Activated naive CD4-positive, alpha-beta T cell treated with Interleukin-2 at 50 U/mL for 16 hours (primary cell): ENCODE data around the gene PIERCE2.
A peak's percentile ranks its signal among the peaks of the same experiment; 100 is the strongest.
"Not testable (repeated sequence)": the region's sequence is repeated elsewhere in the genome, so short reads cannot be mapped to it uniquely, and the experiment has no call there.

Source experiments
- DNase-seq: peaks from one replicate; pipeline ENCODE4 v3.0.0-alpha.2; 2020

Gene PIERCE2, protein sequence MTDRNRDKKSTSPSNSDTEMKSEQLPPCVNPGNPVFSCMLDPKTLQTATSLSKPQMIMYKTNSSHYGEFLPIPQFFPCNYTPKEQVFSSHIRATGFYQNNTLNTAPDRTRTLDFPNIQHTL

GRCh38 chr15:55408012-55408928, at the start of gene PIERCE2, which contains the start of gene CCPG1:
PIERCE2 (plus strand) TSS chr15:55408495; CDS start chr15:55408769, 274 bp downstream.
CCPG1 (minus strand) TSS chr15:55408359; CDS start chr15:55389424, 18,935 bp downstream.
- DNase-seq, result peak; percentile 89

GRCh38 chr15:55360256-55360655, 48.0 kb upstream of the PIERCE2 start:
- DNase-seq, result no peak

GRCh38 chr15:55361048-55361447, 47.2 kb upstream of the PIERCE2 start:
- DNase-seq, result no peak

GRCh38 chr15:55362641-55363040, 45.7 kb upstream of the PIERCE2 start:
- DNase-seq, result no peak

- DNase-seq, result no peak
These were observed 41.3 kb upstream of the PIERCE2 start for GRCh38 chr15:55366981-55367380.

DNA sequence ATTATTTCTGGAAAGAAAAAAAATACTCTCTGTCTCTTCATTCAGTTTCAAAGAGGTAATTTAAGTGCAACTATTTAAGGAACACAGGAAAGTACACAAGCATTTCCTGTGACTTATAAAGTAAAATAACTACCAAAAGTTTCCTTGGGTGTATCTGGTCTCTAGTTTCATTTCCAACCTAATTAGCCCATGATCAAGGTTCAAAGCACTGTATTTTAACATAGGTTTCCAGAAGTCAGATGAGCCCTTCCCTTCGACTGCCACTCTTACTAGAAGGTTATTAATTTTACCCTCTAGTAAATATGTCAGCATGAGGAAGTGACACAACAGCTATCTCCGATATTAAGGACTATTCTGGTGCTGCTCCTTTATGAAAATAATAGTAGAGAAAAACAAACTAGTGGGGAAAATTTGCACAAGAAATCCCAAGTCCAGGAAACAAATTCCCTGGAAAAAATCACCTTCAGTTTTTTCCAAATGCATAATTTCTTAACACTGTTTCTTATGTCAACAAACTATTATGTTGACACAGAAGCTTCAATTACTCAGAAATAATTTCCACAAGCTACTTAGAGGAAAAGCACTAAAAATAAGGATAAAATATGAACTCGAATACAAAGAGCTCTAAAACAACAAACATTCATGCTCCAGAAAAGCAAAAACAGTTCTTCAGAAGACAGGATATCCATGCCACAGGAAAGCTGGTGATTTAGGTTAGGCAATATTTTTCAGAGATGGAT, 35.4 kb upstream of the PIERCE2 start:
- no peak for DNase-seq

- no peak for DNase-seq
These were observed 29.2 kb upstream of the PIERCE2 start for GRCh38 chr15:55379095-55379494.

GRCh38 chr15:55381595-55381994, 26.7 kb upstream of the PIERCE2 start:
- no peak for DNase-seq

DNA sequence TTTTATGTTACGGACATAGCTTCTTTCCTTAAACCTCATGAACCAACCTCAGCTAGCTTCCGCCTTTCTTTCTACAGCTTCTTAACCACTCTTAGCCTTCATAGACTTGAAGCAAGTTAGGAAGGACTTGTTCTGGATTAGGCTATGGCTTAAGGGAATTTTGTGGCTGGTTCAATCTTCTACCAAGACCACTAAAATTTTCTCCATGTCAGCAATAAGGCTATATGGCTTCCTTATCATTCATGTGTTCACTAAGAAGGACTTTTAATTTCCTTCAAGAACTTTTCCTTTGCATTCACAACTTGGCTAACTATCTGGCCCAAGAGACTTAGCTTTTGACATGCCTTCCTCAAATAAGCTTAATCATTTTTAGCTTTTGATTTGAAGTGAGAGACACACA, 24.6 kb upstream of the PIERCE2 start:
- no peak for DNase-seq

DNA sequence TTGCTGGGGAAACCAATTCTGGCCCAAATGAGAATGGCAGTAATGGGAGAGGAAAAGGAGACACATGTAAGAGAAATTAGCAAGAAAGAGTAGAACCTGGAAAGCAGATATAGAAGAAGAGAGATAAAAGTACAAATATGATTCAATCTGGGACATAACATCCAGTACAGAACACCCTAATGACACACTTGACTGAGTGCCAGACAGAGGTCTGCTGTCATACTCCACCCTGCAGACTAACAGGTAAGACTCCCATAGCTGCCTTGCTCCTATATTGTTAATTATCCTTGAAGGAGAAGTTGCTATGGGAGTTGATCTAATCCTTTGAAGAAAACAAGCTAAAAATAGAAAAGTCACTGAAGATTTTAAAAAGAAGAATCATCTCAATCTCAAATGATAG, 21.3 kb upstream of the PIERCE2 start:
- no peak for DNase-seq

DNA sequence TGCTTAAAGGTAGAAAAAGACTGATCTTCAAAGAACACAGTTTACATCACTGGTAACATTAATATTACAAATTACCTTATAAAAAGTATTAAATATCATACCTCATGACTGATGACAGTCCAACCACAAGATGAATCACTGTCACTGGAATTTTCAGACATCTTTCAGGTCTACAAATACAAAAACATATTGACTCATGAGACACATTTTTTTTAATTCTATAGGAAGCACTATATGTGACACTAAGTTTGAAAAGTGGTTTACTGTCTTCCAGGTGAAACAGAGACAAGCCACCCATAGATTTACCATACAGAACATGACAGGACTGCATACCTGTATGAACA, 19.1 kb upstream of the PIERCE2 start:
- DNase-seq, result no peak

- no peak for DNase-seq
These were observed 13.6 kb upstream of the PIERCE2 start for GRCh38 chr15:55394694-55395093.

DNA sequence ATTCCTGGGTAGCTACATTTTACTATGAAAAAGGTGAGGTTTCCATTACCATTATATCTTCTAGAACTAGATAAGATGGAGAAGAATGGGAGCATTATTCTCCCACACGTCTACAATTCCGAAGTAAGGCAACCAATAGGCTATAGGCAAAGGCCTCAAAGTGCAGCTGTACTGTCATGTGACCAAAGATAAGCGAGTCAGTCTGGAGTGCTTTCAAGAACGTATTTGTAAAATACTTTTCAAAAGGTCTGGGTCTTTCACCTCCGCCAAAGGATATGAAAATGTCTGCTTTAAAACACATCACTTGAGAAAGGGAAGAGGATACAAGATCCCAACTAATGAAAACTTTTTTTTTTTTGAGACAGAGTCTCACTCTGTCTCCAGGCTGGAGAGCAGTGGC, 10.1 kb upstream of the PIERCE2 start:
- DNase-seq, result no peak

DNA sequence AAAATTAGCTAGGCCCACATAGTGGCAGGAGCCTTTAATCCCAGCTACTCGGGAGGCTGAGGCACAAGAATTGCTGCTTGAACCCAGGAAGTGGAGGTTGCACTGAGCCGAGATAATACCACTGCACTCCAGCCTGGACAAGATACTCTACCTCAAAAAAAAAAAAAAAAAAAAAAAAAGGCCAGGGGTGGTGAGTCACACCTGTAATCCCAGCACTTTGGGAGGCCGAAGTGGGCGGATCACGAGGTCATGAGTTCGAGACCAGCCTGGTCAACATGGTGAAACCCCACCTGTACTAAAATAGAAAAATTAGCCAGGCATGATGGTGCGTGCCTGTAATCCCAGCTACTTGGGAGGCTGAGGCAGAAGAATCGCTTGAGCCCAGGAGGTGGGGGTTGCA, 8.2 kb upstream of the PIERCE2 start:
- DNase-seq, result not testable (repeated sequence)

DNA sequence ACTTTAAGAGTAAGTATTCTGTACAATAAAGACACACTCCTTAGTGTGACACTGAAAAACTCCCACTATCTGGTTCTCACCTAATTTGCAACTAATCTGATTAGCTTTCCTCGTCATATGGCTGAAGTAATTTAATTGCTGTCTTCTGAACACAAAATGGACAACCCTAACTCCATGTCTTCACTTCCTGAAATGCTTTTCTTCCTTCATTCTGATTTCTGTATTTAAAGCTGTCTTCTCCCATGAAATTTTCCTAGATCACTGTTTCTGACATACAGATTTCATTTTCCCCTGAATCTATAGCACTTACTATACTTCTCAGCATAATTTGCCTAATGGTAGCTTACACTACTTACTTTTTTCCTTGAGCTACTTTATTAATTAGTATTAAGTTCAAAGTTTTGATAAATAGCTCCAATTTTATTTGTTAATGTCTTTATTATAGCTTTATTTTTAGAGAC, 6.5 kb upstream of the PIERCE2 start:
- DNase-seq, result no peak

GRCh38 chr15:55402707-55403106, 5.6 kb upstream of the PIERCE2 start:
- DNase-seq, result no peak

GRCh38 chr15:55403531-55403930, 4.8 kb upstream of the PIERCE2 start:
- no peak for DNase-seq

DNA sequence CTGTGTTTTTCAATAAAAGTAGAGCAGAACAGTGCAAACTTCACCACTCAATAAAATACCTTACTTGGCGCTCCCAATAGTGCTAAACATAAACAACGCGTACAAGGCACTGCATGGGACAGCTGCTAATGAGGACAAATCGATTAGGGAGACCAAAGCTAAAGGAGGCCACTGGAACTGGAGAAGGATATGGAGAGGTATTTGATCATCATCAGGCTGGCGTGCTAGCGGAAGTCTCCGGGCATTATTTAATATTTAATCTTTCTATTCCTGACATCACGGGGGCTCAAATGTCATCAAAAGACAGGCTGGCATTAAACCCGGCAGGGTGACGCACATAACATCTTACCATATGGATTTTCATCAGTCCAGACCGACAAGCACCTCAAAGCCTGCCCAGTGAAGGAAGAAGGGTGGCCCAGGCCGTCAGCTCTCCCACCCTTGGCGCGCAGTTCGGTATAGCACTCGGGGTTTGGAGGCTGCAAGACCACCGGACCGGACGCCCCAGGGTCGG, 740 bp upstream of the PIERCE2 start:
- DNase-seq, result no peak

GRCh38 chr15:55408976-55409375, 681 bp downstream of the PIERCE2 start:
- not testable (repeated sequence) for DNase-seq

- not testable (repeated sequence) for DNase-seq
These were observed 9.4 kb downstream of the PIERCE2 start for GRCh38 chr15:55417678-55418077.

GRCh38 chr15:55420171-55420866, 12.0 kb downstream of the PIERCE2 start:
- no peak for DNase-seq

GRCh38 chr15:55422089-55422488, 13.8 kb downstream of the PIERCE2 start:
- DNase-seq, result no peak
